Prostate gland (tissue), 2 donors: ENCODE data around the gene NPTX1. TPM values are rescaled to one million over a fixed set of nuclear protein-coding genes. Genes with fewer than 3 reads are reported as not detected.

Experiments used
- DNase-seq: peaks from one replicate; pipeline ENCODE4 v3.0.0-alpha.2; 2019; ENCODE audit warnings: low spot score
- H3K27ac ChIP-seq, 2 donors: fragments of 200-600 bp; sonication (generic); 2 replicates each; pipeline ENCODE4 v1.5.1; 2017 to 2019
- H3K27me3 ChIP-seq: fragments of 200-600 bp; sonication (generic); replicated peaks from 2 replicates; pipeline ENCODE4 v1.5.1; 2019; ENCODE audit not compliant: insufficient read depth
- H3K36me3 ChIP-seq, 2 donors: fragments of 200-600 bp; sonication (generic); 1 replicate in 1 of 2; 2 replicates in 1 of 2; pipeline versions ENCODE4 v1.5.1 to v1.8.1; 2017 to 2019
- H3K4me1 ChIP-seq: fragments of 200-600 bp; sonication (generic); replicated peaks from 2 replicates; pipeline ENCODE4 v1.5.1; 2019
- H3K4me3 ChIP-seq, 2 donors: fragments of 200-600 bp; sonication (generic); 2 replicates each; pipeline ENCODE4 v1.5.1; 2017 to 2019
- H3K9me3 ChIP-seq: fragments of 200-600 bp; sonication (generic); 2 replicates; pipeline ENCODE4 v1.5.1; 2017
- CTCF ChIP-seq, 4 experiments: fragments of 200-600 bp in 2 of 4; fragments of 450-650 bp in 2 of 4; sonication (generic) in 2 of 4; IDR thresholded peaks; 1 replicate in 3 of 4; 2 replicates in 1 of 4; pipeline ENCODE4 v1.5.1; 2016 to 2019; ENCODE audit warnings: antibody characterized with exemption in 4 of 4, mild to moderate bottlenecking in 2 of 4, moderate library complexity in 2 of 4
- POLR2A ChIP-seq: fragments of 450-650 bp; IDR thresholded peaks from one replicate; pipeline ENCODE4 v1.6.1; 2016; ENCODE audit warnings: antibody characterized with exemption, mild to moderate bottlenecking
- POLR2AphosphoS5 ChIP-seq: sonication (generic); formaldehyde crosslinking; IDR thresholded peaks from one replicate; pipeline ENCODE4 v1.6.1; 2017; ENCODE audit warnings: antibody characterized with exemption
- WGBS: methylation state at CpG from one replicate; pipeline ENCODE4 v1.1.5; 2018; 5-methylcytosine and 5-hydroxymethylcytosine counted together
- intact Hi-C: fragments of 100-400 bp; cut with DNase I; formaldehyde crosslinking; loops from one replicate; pipeline ENCODE4 v1.14.2; 2022
- total RNA-seq, 2 donors: library from RNA; depleted of rRNA; stranded (reverse); fragments of >200 nt; gene quantifications; one replicate each; pipeline ENCODE4 v1.1.0, GENCODE V29; 2016

Gene NPTX1
- total RNA-seq, 2 donors from 2014 or later: 0.34 to 0.73 TPM

GRCh38 chr17:80428363-80428762, 48.0 kb downstream of the NPTX1 start:
- TF ChIP-seq POLR2A (no peak), POLR2AphosphoS5 (no peak), CTCF (IDR thresholded peaks at IDR 0.05) (no peak)
- WGBS: 90% methylated on average over 9 of the region's 12 CpGs
- intact Hi-C loops: loop anchor here (5.0 kb wide), 2 partner anchors 149 to 439 kb away; no protein-coding TSS in a partner anchor

GRCh38 chr17:80427366-80428282, 48.8 kb downstream of the NPTX1 start:
- WGBS: 90% methylated on average over 25 of the region's 27 CpGs
- Histone ChIP-seq H3K27ac (no peak overlapping the region), H3K27me3 (no peaks in the 10 kb centered on the region), H3K4me3 (no peak overlapping the region), H3K36me3 (no peaks in the 10 kb centered on the region), H3K9me3 (no peaks in the 10 kb centered on the region), H3K4me1 (no peaks in the 10 kb centered on the region)
- TF ChIP-seq POLR2A (no peak), POLR2AphosphoS5 (no peak), CTCF (IDR thresholded peaks at IDR 0.05) (no peak)
- intact Hi-C loops: loop anchor here (2.0 to 5.0 kb wide), 3 partner anchors 150 to 555 kb away; no protein-coding TSS in a partner anchor
- DNase-seq: no peak

More at GRCh38 chr17:80428363-80428762, 48.0 kb downstream of the NPTX1 start:
- Histone ChIP-seq H3K9me3 (no peaks in the 10 kb centered on the region), H3K4me1 (no peaks in the 10 kb centered on the region), H3K27ac (no peak overlapping the region), H3K36me3 (no peaks in the 10 kb centered on the region), H3K27me3 (no peaks in the 10 kb centered on the region), H3K4me3 (no peak overlapping the region)
- no peak for DNase-seq

- Histone ChIP-seq H3K4me1 (no peaks in the 10 kb centered on the region), H3K27ac (no peak overlapping the region), H3K36me3 (no peaks in the 10 kb centered on the region), H3K9me3 (no peaks in the 10 kb centered on the region), H3K27me3 (no peaks in the 10 kb centered on the region), H3K4me3 (no peak overlapping the region)
- intact Hi-C loops: loop anchor here (2.0 to 5.0 kb wide), 3 partner anchors 151 to 556 kb away; no protein-coding TSS in a partner anchor
- WGBS: 40% methylated on average over 24 of the region's 24 CpGs
- peak; percentile 33 for DNase-seq
- TF ChIP-seq POLR2A (no peak), POLR2AphosphoS5 (peak; percentile 35), CTCF (IDR thresholded peaks at IDR 0.05) (peak; percentile 91 to 98 (median 96))
Observed at GRCh38 chr17:80426671-80427326, 49.6 kb downstream of the NPTX1 start.

GRCh38 chr17:80425835-80426426, 50.5 kb downstream of the NPTX1 start:
- no peaks in the 10 kb centered on the region for H3K36me3 ChIP-seq
- 91% methylated on average over 8 of the region's 9 CpGs for WGBS
- intact Hi-C loops: loop anchor here (2.0 to 5.0 kb wide), 3 partner anchors 151 to 557 kb away; no protein-coding TSS in a partner anchor
- no peaks in the 10 kb centered on the region for H3K9me3 ChIP-seq
- TF ChIP-seq CTCF (IDR thresholded peaks at IDR 0.05) (no peak), POLR2AphosphoS5 (no peak), POLR2A (no peak)
- H3K4me1 ChIP-seq: no peaks in the 10 kb centered on the region
- no peaks in the 10 kb centered on the region for H3K27me3 ChIP-seq
- H3K27ac ChIP-seq: no peak overlapping the region
- no peak for DNase-seq
- no peak overlapping the region for H3K4me3 ChIP-seq
